HG02610 (cell line): Measurements from ENCODE around the gene LRATD1.
"Not testable (repeated sequence)": the region's sequence is repeated elsewhere in the genome, so short reads cannot be mapped to it uniquely, and the experiment has no call there.

Experiments
- ATAC-seq: cut with Tn5 transposase; IDR thresholded peaks from one replicate; pipeline ENCODE4 v1.9.1; 2021; ENCODE audit warnings: mild to moderate bottlenecking, moderate library complexity; ENCODE audit not compliant: unreplicated experiment

LRATD1 gene, protein sequence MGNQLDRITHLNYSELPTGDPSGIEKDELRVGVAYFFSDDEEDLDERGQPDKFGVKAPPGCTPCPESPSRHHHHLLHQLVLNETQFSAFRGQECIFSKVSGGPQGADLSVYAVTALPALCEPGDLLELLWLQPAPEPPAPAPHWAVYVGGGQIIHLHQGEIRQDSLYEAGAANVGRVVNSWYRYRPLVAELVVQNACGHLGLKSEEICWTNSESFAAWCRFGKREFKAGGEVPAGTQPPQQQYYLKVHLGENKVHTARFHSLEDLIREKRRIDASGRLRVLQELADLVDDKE

DNA sequence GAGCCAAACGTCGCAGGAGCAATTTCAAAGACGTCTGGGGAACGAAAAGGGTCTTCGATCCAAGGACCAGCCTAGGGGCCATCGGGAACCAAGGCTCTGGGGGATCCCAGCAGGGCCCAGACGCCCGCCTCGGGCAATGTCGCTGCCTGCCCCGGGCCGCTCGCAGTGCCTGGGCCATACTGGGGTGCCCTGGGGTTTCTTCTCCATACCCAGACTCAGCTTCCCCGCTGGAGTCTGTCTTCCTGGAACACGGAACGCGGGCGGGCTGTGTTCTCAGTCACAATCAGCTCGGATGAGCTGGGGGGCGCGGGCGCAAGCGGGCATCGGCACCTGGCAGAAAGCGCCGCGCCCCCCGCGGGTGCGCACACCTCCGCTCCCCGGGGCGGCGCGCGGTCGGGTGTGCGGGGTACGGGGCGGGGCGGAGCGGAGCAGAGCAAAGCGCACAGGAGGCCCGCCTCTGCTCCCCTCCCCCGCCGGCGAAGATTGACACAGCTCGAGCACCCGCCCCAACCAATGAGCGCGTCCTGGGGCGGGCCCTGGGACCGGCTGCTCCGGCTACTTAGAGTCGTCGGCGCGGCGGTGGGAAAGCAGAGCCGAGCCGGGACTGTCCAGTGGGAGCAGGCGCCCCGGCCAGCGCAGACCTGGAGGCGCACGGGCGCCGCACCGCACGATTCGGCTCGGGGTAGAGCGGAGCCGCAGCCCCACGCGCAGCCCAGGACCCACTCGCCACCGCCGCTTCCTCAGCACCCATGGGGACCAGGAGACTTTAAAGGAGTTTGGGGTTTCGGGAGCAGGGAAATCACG lies at the start of gene LRATD1:
LRATD1 (plus strand) TSS at position 585 of the 804 bp plus-strand sequence. CDS start 1,263 bp downstream, outside the sequence.
- ATAC-seq: peak; percentile 57

DNA sequence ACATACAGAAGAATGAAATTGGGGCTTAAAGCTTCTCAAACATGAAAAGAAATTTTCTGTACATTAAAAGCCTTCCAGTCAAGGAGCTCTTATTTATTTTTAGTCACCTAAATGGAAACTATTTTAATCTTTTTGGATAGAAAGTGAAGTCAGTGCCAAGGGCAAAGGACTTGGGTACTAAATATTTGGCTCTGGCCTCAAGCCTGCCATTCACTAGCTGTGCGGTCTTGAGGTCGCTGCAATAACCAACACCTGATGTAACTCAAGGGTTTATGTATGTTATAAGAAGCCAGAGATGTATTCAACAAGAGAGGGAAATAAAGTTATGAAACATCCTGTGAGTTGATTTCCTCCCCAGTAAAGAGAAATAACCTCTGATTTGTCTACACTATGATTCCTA lies 49.5 kb upstream of the LRATD1 start:
- no peak for ATAC-seq

DNA sequence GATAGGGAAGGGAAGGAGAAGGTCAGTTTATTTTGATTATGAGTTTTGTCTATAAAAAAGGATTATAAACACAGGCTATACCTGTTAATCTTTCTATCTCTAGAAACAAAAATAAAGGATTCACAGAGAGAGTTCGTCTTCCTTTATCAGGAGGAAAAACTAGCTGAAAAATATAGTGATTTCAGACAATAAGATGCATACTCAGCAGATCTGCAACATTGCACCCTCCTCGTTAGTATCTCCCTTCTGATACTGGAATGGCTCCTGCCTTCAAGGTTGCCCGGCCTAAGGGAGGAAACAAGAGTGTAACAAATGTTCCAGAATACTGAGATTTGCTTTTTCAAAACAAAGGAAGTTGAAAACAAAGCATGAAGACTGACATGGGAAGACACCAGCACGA lies 48.7 kb upstream of the LRATD1 start:
- no peak for ATAC-seq

- ATAC-seq: no peak
Observed at GRCh38 chr2:14587119-14587518, 45.4 kb upstream of the LRATD1 start.

DNA sequence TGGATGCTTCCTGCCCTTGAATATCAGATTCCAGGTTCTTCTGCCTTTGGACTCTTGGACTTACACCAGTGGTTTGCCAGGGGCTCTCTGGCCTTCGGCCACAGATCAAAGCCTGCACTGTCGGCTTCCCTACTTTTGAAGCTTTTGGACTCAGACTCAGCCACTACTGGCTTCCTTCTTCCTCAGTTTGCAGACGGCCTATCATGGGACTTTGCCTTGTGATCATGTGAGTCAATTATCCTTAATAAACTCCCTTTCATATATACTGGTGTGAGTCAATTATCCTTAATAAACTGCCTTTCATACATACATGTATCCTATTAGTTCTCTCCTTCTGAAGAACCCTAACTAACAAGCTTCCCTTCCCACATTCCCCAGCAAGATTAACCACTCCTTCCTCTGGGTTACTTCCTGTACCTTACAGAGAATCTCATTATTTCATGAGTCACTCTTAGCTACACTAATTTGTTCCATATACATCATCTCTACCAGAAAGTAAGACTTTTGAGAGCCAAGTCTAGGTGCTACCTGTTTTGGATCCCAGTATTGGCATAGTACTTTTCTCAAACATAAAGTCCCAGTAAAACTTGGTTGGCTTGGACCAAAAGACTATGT lies 31.3 kb upstream of the LRATD1 start:
- ATAC-seq: no peak

DNA sequence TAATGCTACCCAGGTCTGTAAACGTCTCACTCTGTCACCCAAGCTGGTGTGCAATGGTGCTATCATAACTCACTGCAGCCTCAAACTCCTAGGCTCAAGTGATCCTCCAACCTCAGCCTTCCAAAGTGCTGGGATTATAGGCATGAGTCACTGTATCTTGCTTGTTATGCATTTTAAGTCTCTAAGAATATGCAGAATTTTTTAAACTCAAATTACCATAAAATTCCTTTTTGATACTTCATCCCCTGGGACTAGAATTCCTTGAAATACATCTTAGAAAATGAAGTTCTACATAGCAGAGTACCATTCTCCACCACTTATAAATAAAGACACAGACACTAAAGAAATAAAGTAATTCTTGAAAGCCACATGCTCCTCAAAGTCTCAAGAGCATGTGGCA lies 30.2 kb upstream of the LRATD1 start:
- ATAC-seq: no peak

DNA sequence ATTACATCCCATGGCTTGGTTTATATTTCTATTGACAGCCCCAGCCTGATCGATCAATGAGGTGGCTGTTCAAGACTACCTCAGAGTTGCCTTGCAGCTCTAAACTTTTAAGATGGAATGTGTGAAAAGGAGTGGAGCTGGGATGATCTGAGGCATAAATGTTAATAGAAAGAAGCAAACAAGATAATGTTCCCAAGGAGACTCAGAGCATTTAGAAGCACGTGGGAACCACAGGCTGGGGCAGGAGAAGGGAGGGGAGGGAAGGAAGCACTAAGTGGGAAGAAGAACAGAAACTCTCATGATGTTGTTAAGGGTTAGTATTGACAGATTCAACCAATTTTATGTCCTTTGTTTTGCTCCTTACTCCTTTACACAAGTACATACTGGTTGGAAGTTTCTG lies 28.8 kb upstream of the LRATD1 start:
- ATAC-seq: no peak

GRCh38 chr2:14608245-14608644 lies 24.3 kb upstream of the LRATD1 start:
- ATAC-seq: no peak

DNA sequence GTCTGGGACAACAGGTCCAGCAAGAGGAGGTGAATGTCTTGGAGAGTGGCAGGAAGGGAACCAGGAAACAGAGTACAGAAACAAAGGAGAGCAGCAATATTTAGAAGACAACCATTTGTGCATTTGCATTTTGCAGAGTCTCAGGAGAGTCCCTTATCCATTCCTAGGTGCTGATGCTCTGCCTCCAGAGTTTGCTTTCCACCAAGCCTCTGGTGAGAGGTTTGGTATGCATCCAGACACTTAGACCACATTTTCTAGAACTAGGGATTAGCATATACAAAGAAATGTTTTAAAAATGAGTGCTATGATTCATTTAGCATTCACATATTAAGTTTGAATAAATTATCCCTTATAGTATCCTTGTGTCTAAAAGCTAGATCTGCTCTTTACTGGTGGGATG lies 18.5 kb upstream of the LRATD1 start:
- no peak for ATAC-seq

DNA sequence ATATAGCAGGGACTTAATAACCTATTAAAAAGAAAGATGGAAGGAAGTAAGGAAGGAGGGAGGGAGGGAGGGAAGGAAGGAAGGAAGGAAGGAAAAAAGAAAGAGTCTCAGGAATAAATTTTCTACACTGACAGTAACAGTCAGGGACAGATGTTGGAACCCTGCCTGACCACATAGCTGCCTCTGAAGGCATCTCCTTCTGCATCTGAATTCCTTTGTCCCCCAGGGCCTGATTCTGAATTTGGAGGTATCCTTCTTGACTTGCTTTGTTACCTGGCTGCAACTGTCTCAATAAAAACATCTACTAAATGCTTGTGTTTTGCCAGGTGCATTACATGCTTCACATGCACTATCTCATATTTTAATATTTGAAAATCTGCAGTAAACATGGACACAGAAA lies 17.4 kb upstream of the LRATD1 start:
- no peak for ATAC-seq

DNA sequence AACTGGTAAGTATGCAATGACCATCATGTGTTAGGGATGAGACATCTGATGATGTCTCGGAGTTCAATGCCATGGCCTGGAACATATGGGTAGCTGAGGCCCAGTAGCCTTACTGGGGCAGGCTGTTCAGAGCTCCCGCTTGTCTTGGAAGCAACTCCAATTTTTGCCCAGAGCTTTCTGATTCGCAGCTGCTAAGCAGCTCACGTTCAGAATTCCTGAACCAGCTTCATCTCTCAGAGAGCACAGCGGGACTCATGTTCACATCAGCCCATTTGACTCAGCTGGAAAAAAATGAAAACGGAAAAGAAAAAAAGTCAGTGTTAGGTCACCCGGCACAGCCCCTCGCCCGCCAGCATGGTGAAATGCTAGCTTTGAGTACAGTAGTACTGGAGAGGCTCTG lies 16.8 kb upstream of the LRATD1 start:
- no peak for ATAC-seq

DNA sequence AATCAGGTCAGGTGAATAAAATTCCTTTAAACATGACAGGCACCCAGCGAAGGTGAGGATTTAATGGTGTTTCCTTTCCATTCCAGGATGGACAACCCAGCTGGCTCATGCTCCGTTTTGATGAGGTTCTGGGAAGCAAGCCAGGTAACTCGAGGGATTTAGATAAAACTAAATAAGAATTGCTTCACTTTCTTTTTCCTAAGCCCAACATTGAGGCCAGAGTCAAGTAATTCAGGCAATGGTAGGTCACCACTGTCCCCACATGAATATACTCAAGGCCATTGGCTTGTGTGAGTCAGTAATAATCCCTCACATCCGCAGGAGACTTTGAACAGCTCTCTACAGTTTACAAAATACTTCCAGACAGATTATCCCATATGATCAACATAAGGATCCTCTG lies 16.2 kb upstream of the LRATD1 start:
- ATAC-seq: no peak

GRCh38 chr2:14616950-14617349 lies 15.6 kb upstream of the LRATD1 start:
- ATAC-seq: no peak

DNA sequence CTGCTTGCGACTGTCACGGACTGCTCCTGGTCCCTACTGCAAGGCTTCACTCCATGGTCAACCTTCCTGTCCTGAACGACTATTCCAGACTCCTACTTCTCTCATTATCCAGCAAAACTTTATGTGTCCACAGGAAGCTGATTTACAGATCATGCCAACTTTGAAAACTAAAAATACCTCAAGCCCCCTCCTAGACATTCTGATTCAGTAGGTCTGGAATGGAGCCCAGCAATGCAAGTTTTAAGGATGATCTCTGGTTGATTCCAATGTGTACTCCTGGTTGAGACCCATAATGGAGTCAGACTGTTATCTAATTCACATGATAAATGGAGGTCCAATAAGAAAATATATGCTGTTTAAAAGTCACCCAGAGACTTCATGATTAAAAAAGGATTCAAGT lies 13.1 kb upstream of the LRATD1 start:
- ATAC-seq: no peak

DNA sequence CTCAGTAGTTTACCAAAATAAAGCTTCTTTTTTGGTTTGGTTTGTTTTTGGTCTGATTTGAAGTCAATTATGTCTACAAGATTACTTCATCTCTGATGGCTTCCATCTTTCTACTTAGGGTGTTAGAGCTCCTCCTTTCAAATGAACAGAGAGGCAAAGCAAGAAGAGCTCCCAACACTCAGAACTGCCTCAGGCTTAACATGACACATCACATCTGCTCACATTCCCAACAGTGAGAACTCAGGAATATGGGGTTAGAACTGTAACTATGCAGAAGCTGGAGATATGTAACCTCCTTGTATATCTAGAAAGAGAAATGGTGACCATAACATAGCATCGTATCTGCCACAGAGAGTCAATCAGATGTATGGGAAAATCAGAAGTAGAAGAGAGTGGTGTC lies 11.4 kb upstream of the LRATD1 start:
- ATAC-seq: no peak

- no peak for ATAC-seq
Observed at GRCh38 chr2:14621906-14622549, 10.5 kb upstream of the LRATD1 start.

DNA sequence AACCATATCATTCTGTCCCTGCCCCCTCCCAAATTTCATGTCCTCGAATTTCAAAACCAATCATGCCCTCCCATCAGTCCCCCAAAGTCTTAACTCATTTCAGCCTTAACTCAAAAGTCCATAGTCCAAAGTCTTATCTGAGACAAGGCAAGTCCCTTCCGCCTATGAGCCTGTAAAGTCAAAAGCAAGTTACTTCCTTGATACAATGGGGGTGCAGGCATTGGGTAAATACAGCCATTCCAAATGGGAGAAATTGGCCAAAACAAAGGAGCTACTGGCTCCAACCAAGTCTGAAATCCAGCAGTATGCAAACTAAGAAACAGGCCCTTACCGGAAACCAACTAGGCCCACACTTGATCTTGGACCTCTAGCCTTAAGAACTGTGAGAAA lies 10.0 kb upstream of the LRATD1 start:
- ATAC-seq: not testable (repeated sequence)

GRCh38 chr2:14623237-14623636 lies 9.3 kb upstream of the LRATD1 start:
- ATAC-seq: no peak

DNA sequence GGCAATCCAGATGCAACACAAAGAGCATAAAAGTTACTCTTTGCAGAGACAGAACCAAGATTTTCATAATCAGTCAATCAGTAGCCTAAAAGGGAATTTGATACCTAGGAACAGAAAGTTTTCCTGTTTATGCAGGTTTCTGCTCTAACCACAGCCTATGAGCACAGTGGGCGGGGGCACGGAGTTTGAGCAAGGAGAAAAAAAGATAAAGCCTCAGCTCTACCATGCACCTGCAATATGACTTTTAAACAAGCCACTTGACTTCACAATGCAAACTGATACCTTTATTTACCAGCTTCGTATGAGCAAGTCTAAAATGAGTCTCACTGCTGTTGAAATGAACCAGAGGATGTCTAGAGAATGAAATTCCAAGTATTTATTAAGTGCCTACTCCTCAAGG lies 5.6 kb upstream of the LRATD1 start:
- no peak for ATAC-seq

DNA sequence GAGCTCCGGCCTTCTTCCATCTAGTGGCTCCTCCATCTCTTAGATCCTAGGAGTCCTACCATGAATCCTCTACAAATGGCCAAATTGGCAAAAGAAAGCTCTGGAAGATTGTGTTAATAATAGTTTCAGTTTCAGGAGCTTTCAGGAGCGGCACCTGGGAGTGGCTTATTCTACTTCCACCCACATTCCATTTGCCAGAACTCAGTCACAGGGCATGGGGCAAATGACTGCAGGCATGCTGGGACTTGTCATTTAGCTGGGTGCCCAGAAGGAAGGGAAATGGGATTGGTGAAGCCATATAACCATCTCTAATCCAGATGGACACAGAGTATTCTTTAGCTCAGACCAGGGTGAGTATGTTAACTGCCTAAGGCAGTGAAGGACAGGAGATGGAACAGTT lies 3.6 kb upstream of the LRATD1 start:
- no peak for ATAC-seq

DNA sequence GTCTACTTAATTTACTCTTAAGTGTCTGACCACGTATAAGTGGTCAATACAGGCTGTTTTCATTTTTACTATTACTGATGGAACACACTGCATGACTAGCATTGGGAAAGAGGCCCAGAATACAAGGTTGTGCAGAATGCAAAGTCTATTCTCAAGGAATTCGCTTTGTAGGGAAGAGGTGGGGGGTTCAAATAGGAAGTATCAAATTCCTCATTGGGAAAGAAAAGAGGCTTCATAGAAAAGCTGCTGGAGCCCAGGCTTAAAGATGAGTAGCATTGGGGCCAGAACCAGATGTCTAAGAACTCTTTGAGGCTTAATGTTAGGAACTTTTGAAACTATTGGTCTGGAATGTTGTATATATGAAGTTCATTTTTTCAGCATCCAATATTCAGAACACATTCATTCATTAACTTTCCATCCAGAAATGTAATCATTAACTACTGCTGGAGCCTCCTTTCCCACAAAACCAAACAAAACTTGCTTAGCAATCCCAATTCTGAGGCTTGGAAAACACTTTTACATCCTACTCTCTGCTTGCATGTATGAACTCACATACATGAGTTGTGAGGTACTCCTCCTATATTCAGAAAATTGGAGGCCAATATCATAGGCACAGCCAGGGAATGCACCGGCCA lies 994 bp upstream of the LRATD1 start:
- no peak for ATAC-seq
